ENCODE data around the gene RPP38.

DNA sequence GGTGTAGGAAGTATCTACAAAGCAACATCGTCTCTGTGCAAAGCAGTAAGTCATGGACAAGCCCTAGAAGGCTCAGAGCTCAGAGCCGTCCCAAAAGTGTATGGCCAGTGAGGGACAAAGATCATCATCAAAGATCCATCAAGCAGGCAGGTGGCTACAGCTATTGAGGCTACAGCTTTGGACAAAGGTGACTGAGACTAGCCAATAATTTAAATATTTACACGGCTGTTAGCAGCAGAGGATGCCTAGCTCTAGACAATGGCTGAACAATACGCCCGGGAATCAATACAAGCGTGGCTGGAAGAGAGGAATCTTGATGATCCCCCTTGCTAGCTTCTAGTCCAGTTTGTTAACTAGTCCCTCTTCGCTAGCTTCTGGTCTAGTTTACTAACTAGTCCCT is 53.4 kb downstream of the RPP38 start:
- no peak for TF ChIP-seq TAF1 (IDR thresholded peaks at IDR 0.05; ENCODE audit: borderline replicate concordance, insufficient read depth, low read length)
- no peak for TF ChIP-seq SIN3A (IDR thresholded peaks at IDR 0.05; ENCODE audit: borderline replicate concordance, insufficient read depth, low read length)
- TF ChIP-seq POLR2AphosphoS5 (IDR thresholded peaks at IDR 0.05; ENCODE audit: low read depth, low read length), result no peak
- TF ChIP-seq, protein P1, sequence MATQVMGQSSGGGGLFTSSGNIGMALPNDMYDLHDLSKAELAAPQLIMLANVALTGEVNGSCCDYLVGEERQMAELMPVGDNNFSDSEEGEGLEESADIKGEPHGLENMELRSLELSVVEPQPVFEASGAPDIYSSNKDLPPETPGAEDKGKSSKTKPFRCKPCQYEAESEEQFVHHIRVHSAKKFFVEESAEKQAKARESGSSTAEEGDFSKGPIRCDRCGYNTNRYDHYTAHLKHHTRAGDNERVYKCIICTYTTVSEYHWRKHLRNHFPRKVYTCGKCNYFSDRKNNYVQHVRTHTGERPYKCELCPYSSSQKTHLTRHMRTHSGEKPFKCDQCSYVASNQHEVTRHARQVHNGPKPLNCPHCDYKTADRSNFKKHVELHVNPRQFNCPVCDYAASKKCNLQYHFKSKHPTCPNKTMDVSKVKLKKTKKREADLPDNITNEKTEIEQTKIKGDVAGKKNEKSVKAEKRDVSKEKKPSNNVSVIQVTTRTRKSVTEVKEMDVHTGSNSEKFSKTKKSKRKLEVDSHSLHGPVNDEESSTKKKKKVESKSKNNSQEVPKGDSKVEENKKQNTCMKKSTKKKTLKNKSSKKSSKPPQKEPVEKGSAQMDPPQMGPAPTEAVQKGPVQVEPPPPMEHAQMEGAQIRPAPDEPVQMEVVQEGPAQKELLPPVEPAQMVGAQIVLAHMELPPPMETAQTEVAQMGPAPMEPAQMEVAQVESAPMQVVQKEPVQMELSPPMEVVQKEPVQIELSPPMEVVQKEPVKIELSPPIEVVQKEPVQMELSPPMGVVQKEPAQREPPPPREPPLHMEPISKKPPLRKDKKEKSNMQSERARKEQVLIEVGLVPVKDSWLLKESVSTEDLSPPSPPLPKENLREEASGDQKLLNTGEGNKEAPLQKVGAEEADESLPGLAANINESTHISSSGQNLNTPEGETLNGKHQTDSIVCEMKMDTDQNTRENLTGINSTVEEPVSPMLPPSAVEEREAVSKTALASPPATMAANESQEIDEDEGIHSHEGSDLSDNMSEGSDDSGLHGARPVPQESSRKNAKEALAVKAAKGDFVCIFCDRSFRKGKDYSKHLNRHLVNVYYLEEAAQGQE (IDR thresholded peaks at IDR 0.05; ENCODE audit: insufficient read depth in 1 of 2, low read depth in 2 of 2, low read length in 2 of 2), result no peak

Measured in PFSK-1 (cell line).